Upper lobe of left lung (tissue), 4 donors: ENCODE measurements around the gene SELENOS.

Source experiments
- CTCF ChIP-seq, 6 experiments: fragments of 450-650 bp in 4 of 6; fragments of 200-600 bp in 2 of 6; sonication (generic) in 2 of 6; IDR thresholded peaks; one replicate each; pipeline ENCODE4 v1.5.1; 2016 to 2019; ENCODE audit warnings: antibody characterized with exemption in 6 of 6
- EP300 ChIP-seq, 4 donors: sonication (generic); formaldehyde crosslinking; IDR thresholded peaks; one replicate each; pipeline ENCODE4 v1.5.1; 2017; ENCODE audit warnings: antibody characterized with exemption in 4 of 4, control low read depth in 2 of 4
- POLR2A ChIP-seq, 4 donors: fragments of 450-650 bp; IDR thresholded peaks; one replicate each; pipeline ENCODE4 v1.5.1; 2016 to 2017; ENCODE audit warnings: antibody characterized with exemption in 4 of 4, mild to moderate bottlenecking in 2 of 4
- POLR2AphosphoS5 ChIP-seq, 2 donors: sonication (generic); formaldehyde crosslinking; IDR thresholded peaks; one replicate each; pipeline ENCODE4 v1.5.1; 2017; ENCODE audit warnings: antibody characterized with exemption in 2 of 2

GRCh38 chr15:101323793-101324523 is 46.7 kb upstream of the SELENOS start:
- no peak for TF ChIP-seq CTCF (IDR thresholded peaks at IDR 0.05)
- TF ChIP-seq POLR2A (IDR thresholded peaks at IDR 0.05): no peak
- TF ChIP-seq EP300 (IDR thresholded peaks at IDR 0.05): no peak
- no peak for TF ChIP-seq POLR2AphosphoS5 (IDR thresholded peaks at IDR 0.05)
